GM18873 (cell line): ENCODE results near the gene NUP205.
"Not testable (repeated sequence)": the region's sequence is repeated elsewhere in the genome, so short reads cannot be mapped to it uniquely, and the experiment has no call there.

Experiments
- ATAC-seq: cut with Tn5 transposase; IDR thresholded peaks from one replicate; pipeline ENCODE4 v1.9.1; 2021; ENCODE audit warnings: mild to moderate bottlenecking, moderate library complexity, moderate number of reproducible peaks; ENCODE audit not compliant: unreplicated experiment, low FRiP score

The NUP205 gene

GRCh38 chr7:135616136-135616535 lies 58.4 kb downstream of the NUP205 start:
- no peak for ATAC-seq

DNA sequence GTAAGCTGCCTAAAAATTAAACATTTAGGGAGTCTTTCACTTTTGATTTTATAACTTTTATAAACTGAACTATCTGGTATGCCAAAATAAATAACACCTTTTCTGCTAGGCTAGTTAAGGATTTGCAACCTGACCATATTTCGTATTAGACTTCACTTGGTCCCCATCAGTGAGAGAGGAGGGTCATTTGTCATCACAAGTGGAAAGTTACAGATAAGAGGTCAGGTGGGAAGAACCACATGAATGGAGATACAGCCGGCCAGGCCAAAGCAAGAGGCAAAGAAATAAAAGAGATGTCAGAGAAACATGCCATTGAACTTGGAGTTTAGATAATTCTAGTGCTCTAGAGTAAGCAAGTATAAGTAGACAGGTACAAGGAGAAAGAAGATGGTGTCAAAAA lies 60.1 kb downstream of the NUP205 start:
- ATAC-seq, result no peak

DNA sequence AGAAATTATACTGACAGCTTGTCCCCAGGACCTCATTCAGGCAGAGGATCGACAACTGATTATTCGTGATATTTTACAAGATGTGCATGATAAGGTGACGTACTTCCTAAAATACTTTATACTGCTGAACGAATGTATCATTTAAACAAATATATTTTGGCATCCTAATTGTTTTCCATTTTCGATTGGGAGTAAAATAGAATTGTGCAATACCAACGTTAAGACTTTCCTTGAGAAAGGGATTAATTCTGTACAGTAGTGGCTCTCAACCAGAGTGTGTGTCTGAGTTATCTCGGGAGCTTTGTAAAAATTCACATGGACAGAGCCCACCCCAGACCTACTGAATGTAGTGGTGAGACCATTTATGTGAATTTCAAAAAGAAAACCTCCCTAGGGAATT lies 60.8 kb downstream of the NUP205 start:
- ATAC-seq, result no peak

- ATAC-seq, result no peak
Observed at GRCh38 chr7:135620447-135620846, 62.7 kb downstream of the NUP205 start.

DNA sequence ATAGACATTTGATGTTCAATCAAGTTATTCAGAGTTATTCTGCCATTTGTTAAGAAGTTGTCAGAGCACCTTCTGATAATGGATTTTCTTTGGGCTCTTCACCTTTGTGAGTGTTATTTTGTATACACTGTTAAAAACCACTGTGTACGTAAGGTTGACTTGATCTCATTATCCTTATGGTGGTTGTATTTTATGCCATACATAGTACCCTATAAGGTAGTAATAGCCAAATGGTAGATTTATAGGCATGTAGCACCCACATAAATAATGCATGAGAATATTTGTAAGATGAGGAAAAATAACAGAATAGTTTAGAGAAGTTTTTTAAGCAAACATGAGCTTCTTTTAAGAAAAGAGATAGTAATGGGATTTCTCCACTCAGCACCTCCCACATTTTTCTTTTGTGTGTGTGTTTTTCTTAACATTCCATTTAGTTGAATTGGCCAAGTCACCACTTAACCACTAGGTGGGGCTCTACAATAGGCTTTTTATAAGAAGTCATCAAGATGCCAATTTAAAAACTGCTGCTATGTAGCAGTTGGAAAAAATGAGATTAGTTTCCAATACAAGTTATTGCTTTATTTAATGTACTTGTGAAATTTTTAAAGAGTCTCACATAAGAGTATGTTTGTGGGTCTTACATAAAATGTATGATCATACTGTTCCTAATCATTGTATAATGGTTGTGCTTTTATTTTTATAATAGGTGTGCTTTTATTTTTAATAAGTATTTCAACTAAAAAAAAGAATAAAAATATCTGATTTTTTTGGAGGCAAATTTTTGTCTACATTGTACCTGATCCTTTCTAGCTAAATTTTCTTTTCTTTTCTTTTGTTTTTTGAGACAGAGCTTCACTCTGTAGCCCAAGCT lies 63.5 kb downstream of the NUP205 start:
- ATAC-seq, result no peak

GRCh38 chr7:135634191-135634878 lies 76.6 kb downstream of the NUP205 start:
- no peak for ATAC-seq

DNA sequence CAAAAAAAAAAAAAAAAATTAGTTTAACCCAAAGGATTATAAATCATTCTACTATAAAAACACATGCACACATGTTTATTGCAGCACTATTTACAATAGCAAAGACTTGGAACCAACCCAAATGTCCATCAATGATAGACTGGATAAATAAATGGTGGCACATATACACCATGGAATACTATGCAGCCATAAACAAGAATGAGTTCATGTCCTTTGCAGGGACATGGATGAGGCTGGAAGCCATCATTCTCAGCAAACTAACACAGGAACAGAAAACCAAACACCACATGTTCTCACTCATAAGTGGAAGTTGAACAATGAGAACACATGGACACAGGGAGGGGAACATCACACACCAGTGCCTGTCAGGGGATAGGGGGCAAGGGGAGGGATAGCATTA lies 82.0 kb downstream of the NUP205 start:
- not testable (repeated sequence) for ATAC-seq

- ATAC-seq, result no peak
Observed at GRCh38 chr7:135644154-135644553, 86.4 kb downstream of the NUP205 start.

DNA sequence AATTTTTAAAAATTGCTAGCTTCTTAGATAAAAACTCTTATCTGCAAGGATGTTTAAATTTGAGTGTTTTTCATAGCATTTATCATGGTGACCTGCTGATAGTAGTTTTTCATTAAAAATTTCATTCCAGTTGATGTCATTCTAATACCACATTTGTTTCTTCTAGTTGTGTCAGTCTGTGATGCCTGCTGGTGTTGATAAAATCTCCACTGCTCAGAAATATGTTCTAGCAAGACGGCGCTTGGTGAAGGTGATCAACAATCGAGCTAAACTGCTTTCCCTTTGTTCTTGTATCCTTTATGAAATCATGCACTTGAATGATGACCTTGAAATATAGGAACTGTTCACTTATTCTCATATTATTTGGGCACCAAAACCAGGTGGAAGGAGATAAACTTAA lies 87.0 kb downstream of the NUP205 start:
- no peak for ATAC-seq

- no peak for ATAC-seq
Observed at GRCh38 chr7:135645296-135645904, 87.7 kb downstream of the NUP205 start.

DNA sequence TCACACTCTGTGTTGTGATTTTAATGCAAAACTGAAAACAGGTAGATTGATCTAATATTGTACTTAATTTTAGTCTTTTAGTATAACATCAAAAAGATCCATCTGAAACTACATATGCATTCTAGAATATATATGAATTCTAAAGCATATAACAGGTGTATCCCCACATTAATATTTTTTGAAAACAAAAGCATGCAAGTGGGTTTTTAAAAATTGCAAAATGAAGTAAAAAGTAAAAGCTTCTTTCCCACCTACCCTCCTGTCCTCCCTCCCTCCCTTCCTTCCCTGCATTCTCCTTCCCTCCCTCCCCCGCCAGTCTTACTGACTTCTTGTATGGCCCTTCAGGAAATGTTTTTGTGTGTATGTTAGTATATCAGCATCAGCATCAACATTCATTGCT lies 90.0 kb downstream of the NUP205 start:
- no peak for ATAC-seq

- ATAC-seq, result no peak
Observed at GRCh38 chr7:135648235-135648634, 90.5 kb downstream of the NUP205 start.

- no peak for ATAC-seq
Observed at GRCh38 chr7:135650831-135651573, 93.3 kb downstream of the NUP205 start.

GRCh38 chr7:135653340-135654080 lies 95.8 kb downstream of the NUP205 start:
- no peak for ATAC-seq

DNA sequence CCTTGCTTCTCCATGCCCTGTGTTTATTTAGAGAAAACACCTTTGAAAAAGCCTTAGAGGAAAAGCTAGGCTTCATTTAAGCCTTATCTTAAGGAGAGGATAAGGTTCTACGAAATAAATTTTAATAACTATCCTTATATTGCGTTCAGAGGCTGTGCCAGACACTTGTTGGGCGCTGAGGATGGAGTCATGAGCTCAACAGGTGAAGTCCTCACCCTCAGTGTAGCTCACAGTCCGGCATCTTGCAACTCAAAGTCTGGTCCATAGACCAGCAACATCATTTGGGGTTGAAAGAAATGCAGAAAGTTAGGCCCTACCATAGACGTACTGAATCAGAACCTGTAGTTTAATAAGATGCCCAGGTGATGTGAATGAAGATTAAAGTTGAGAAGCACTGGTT lies 100.8 kb downstream of the NUP205 start:
- ATAC-seq, result no peak

DNA sequence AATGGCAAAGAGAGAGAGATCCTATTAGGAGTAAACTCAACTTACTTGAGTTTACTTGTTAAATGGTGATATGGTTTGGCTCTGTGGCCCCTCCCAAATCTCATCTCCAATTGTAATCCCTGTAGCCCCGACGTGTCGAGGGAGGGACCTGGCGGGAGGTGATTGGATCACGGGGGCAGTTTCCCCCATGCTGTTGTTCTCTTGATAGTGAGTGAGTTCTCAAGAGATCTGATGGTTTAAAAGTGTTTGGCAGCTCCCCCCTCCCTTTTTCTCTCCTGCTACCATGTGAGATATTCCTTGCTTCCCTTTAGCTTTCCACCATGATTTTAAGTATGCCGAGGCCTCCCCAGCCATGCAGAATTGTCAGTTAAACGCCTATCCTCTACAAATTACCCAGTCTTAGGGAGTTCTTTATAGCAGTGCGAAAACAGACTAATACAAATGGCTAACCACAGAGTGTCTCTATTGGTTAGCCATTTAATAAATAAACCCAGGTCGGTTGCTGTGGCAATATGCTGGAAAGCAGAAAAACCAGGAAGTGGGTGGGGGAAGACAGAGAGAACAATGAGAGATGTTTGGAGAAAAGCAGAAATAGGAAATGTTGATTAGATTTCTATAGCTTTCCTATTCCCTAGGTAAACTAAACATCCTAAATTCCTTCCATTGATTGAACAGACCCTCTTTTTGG lies 101.6 kb downstream of the NUP205 start:
- ATAC-seq, result no peak

- ATAC-seq, result no peak
Observed at GRCh38 chr7:135661311-135662122, 103.8 kb downstream of the NUP205 start.

- no peak for ATAC-seq
Observed at GRCh38 chr7:135662123-135662372, 104.3 kb downstream of the NUP205 start.
